Endodermal cell (in vitro differentiated cells): Measurements from ENCODE around the gene SOD3. TPM values are rescaled to one million over a fixed set of nuclear protein-coding genes. Genes with fewer than 3 reads are reported as not detected.

Experiments
- DNase-seq: peaks from one replicate; pipeline ENCODE4 v3.0.0-alpha.2; 2017
- H3K27ac ChIP-seq: 2 replicates; pipeline ENCODE4 v1.5.1; 2013; ENCODE audit warnings: mild to moderate bottlenecking, low read depth, low read length, moderate library complexity
- H3K27me3 ChIP-seq: 2 replicates; pipeline ENCODE4 v1.6.1; 2013; ENCODE audit warnings: mild to moderate bottlenecking, low read length, moderate library complexity; ENCODE audit not compliant: insufficient read depth, control insufficient read depth, poor library complexity, severe bottlenecking
- H3K36me3 ChIP-seq: 2 replicates; pipeline ENCODE4 v1.7.0; 2013; ENCODE audit warnings: mild to moderate bottlenecking, low read length, moderate library complexity; ENCODE audit not compliant: control insufficient read depth, insufficient read depth
- H3K4me1 ChIP-seq: one replicate; pipeline ENCODE4 v1.7.0; 2013; ENCODE audit warnings: low read length; ENCODE audit not compliant: control insufficient read depth, insufficient read depth
- H3K4me3 ChIP-seq: 2 replicates; pipeline ENCODE4 v1.5.1; 2013; ENCODE audit warnings: mild to moderate bottlenecking, low read length, moderate library complexity
- H3K9ac ChIP-seq: 2 replicates; pipeline ENCODE4 v1.6.1; 2013; ENCODE audit warnings: mild to moderate bottlenecking, low read length, moderate library complexity; ENCODE audit not compliant: poor library complexity, severe bottlenecking; ENCODE audit errors: extremely low read depth
- H3K9me3 ChIP-seq: 2 replicates; pipeline ENCODE4 v1.6.1; 2013; ENCODE audit warnings: mild to moderate bottlenecking, low read length, moderate library complexity; ENCODE audit not compliant: control insufficient read depth
- H3K27ac Mint-ChIP-seq: 2 replicates; pipeline ENCODE4 v1.8.0; 2020; ENCODE audit warnings: mixed read lengths
- H3K27me3 Mint-ChIP-seq: 2 replicates; pipeline ENCODE4 v1.8.0; 2021; ENCODE audit warnings: mild to moderate bottlenecking, mixed read lengths; ENCODE audit not compliant: insufficient read depth
- H3K36me3 Mint-ChIP-seq: 2 replicates; pipeline ENCODE4 v1.8.0; 2020; ENCODE audit warnings: low read depth, mixed read lengths
- H3K4me1 Mint-ChIP-seq: 2 replicates; pipeline ENCODE4 v1.8.0; 2020; ENCODE audit warnings: mixed read lengths
- H3K4me3 Mint-ChIP-seq: 2 replicates; pipeline ENCODE4 v1.8.0; 2020; ENCODE audit warnings: mild to moderate bottlenecking, moderate library complexity, mixed read lengths
- H3K9me3 Mint-ChIP-seq: 2 replicates; pipeline ENCODE4 v1.8.0; 2020; ENCODE audit warnings: mild to moderate bottlenecking, mixed read lengths
- CTCF ChIP-seq: fragments of 200-600 bp; sonication (generic); conservative IDR thresholded peaks from 2 replicates; pipeline ENCODE4 v1.5.0; 2021; ENCODE audit warnings: antibody characterized with exemption, mild to moderate bottlenecking
- WGBS, 2 experiments: methylation state at CpG; one replicate each; pipeline versions ENCODE4 v1.1.5 to v1.1.7; 2013; ENCODE audit warnings: missing lambda C conversion rate in 2 of 2, mixed read lengths in 1 of 2; ENCODE audit not compliant: insufficient coverage in 1 of 2, insufficient read length in 1 of 2; 5-methylcytosine and 5-hydroxymethylcytosine counted together
- total RNA-seq, 2 donors: library from RNA; stranded (reverse); fragmentation: NEBNext Ultra II Directional in 1 of 2; extraction: Animal tissue kit (Norgen Biotek cat#: 25700) in 1 of 2; gene quantifications; 2 replicates in 1 of 2; 3 replicates in 1 of 2; pipeline ENCODE4 v1.2.1, GENCODE V29; 2021

Gene SOD3
- total RNA-seq, 2 donors from 2014 or later: 5.7 to 8.7 TPM

GRCh38 chr4:24837781-24838180, 42.4 kb downstream of the SOD3 start:
- no peak overlapping the region for H3K4me3 ChIP-seq
- H3K4me1 ChIP-seq: no peaks in the 10 kb centered on the region
- H3K4me3 Mint-ChIP-seq: no peak overlapping the region
- H3K4me1 Mint-ChIP-seq: no peaks in the 10 kb centered on the region
- TF ChIP-seq CTCF: no peak
- H3K36me3 ChIP-seq: no peaks in the 10 kb centered on the region
- DNase-seq: no peak
- no peak overlapping the region for H3K27ac ChIP-seq
- H3K27ac Mint-ChIP-seq: no peak overlapping the region
- no peaks in the 10 kb centered on the region for H3K27me3 ChIP-seq
- no peak overlapping the region for H3K9ac ChIP-seq
- WGBS, 2 experiments: 77 to 80% methylated on average over 4 to 5 of the region's 5 CpGs
- H3K9me3 Mint-ChIP-seq: no peaks in the 10 kb centered on the region
- H3K36me3 Mint-ChIP-seq: no peaks in the 10 kb centered on the region
- H3K9me3 ChIP-seq: no peaks in the 10 kb centered on the region
- no peaks in the 10 kb centered on the region for H3K27me3 Mint-ChIP-seq

GRCh38 chr4:24840362-24840761, 45.0 kb downstream of the SOD3 start:
- TF ChIP-seq CTCF: no peak
- H3K9ac ChIP-seq: no peak overlapping the region
- no peak overlapping the region for H3K27ac Mint-ChIP-seq
- H3K4me3 ChIP-seq: no peak overlapping the region
- no peaks in the 10 kb centered on the region for H3K4me1 ChIP-seq
- H3K27me3 Mint-ChIP-seq: peaks cover 6% of the 10 kb centered on the region
- no peaks in the 10 kb centered on the region for H3K9me3 Mint-ChIP-seq
- WGBS, 2 experiments: 93 to 94% methylated on average over 5 of the region's 5 CpGs
- H3K4me3 Mint-ChIP-seq: no peak overlapping the region
- DNase-seq: no peak
- no peak overlapping the region for H3K27ac ChIP-seq
- no peaks in the 10 kb centered on the region for H3K36me3 ChIP-seq
- H3K27me3 ChIP-seq: no peaks in the 10 kb centered on the region
- H3K9me3 ChIP-seq: no peaks in the 10 kb centered on the region
- H3K4me1 Mint-ChIP-seq: no peaks in the 10 kb centered on the region
- H3K36me3 Mint-ChIP-seq: no peaks in the 10 kb centered on the region

- Histone ChIP-seq H3K4me3 (no peak overlapping the region), H3K4me1 (no peaks in the 10 kb centered on the region), H3K9ac (no peak overlapping the region), H3K36me3 (no peaks in the 10 kb centered on the region), H3K27me3 (no peaks in the 10 kb centered on the region), H3K9me3 (no peaks in the 10 kb centered on the region), H3K27ac (no peak overlapping the region)
- WGBS, 2 experiments: 83 to 92% methylated on average over 3 of the region's 3 CpGs
- Mint-ChIP-seq H3K27ac (no peak overlapping the region), H3K27me3 (peaks cover 6% of the 10 kb centered on the region), H3K4me3 (no peak overlapping the region), H3K9me3 (no peaks in the 10 kb centered on the region), H3K4me1 (peaks cover 1% of the 10 kb centered on the region), H3K36me3 (no peaks in the 10 kb centered on the region)
- no peak for DNase-seq
- peak; percentile 25 for TF ChIP-seq CTCF
Measured at GRCh38 chr4:24840826-24841543, 45.6 kb downstream of the SOD3 start.
